ENCODE measurements around the gene LCT. TPM values are rescaled to one million over a fixed set of nuclear protein-coding genes. Genes with fewer than 3 reads are reported as not detected.

The LCT gene
- polyA plus RNA-seq, 1 of the 3 experiments (the other 2 are of a cell fraction): not detected

DNA sequence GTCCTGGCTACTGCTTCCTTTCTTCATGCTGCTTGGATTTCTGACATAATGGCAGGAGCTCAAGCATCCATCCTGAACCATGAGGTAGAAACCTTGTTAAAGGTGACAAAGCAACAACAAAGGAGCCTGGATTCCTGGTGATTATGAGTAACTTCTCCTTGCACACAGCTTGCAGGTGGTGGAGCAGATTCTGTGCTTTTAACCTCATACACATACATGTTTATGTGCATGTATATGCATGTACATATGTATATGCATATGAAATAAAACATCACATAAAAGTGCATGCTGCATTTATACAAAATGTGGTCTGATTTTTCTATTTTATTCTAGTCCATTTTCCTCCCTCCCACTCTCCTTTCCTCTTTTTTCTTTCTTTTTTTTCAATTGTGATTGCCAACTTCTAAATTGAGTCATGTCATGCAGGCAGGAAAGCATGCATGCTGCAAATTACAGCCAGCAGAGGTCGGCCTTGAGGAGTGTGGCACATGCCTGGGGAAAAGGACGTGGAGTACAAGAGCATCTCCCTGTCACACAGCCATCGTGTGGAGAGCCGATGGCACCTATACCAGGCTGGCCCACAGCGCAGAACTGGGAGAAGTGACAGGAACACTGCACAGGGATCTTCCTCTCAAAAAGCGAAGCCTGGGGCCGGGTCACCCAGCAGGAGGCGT lies 17.9 kb downstream of the LCT start:
- no peaks in the 10 kb centered on the region for H3K27me3 ChIP-seq (ENCODE audit: insufficient read depth)
- H3F3A ChIP-seq (replicated peaks; ENCODE audit: insufficient read depth): no peaks in the 10 kb centered on the region
- DNase-seq: no peak
- H3K9ac ChIP-seq: no peak overlapping the region
- no peak for TF ChIP-seq FOXJ3 (CRISPR knock-in tag; IDR thresholded peaks at IDR 0.05)
- TF ChIP-seq CTCF (IDR thresholded peaks at IDR 0.05): peak; percentile 42
- TF ChIP-seq YY1 (IDR thresholded peaks at IDR 0.05; ENCODE audit: low read depth): no peak
- peak; percentile 28; the same call in 1 of the 2 replicates for TF ChIP-seq RAD21 (IDR thresholded peaks at IDR 0.05; ENCODE audit: low read length)
- TF ChIP-seq RXRA (IDR thresholded peaks at IDR 0.05; ENCODE audit: borderline replicate concordance, low read depth): no peak
- no peak for TF ChIP-seq EZH2phosphoT487 (IDR thresholded peaks at IDR 0.05; ENCODE audit: borderline replicate concordance, low read depth)
- TF ChIP-seq SMC3 (IDR thresholded peaks at IDR 0.05; ENCODE audit: low read depth, low read length): peak; percentile 37; the same call in 1 of the 2 replicates
- TF ChIP-seq NFIC (IDR thresholded peaks at IDR 0.05; ENCODE audit: borderline replicate concordance): no peak
- WGBS (ENCODE audit: low lambda C conversion rate): 61% methylated on average over 8 of the region's 8 CpGs
- no peak overlapping the region for H2AFZ ChIP-seq (ENCODE audit: low read depth)
- H3K9me3 ChIP-seq: no peaks in the 10 kb centered on the region
- CTCF ChIA-PET: interaction anchor here (4.5 kb wide), 1 partner anchor 22 kb away, joined by 25 read pairs; no protein-coding TSS in a partner anchor
- H3K27ac ChIP-seq (ENCODE audit: low read depth in 2 of 2, low read length in 1 of 2): no peak overlapping the region
- no peaks in the 10 kb centered on the region for H3K9me2 ChIP-seq
- peaks cover 0 to 4% of the 10 kb centered on the region in 2 experiments; a peak in 1 of 4 replicates for H3K4me1 ChIP-seq (ENCODE audit: control insufficient read depth in 1 of 2, insufficient read depth in 2 of 2, low read depth in 1 of 2, low read length in 1 of 2)
- H3K4me3 ChIP-seq (ENCODE audit: low read depth in 2 of 2, low read length in 1 of 2): no peak overlapping the region
- POLR2A ChIA-PET: no interaction called here
- no peak overlapping the region; the same call in 1 of the 2 replicates for H3K4me2 ChIP-seq
- no peaks in the 10 kb centered on the region for H3K79me2 ChIP-seq (ENCODE audit: insufficient read depth)
- no peaks in the 10 kb centered on the region for H3K36me3 ChIP-seq (replicated peaks in 1 of 2; ENCODE audit: control insufficient read depth in 1 of 2, insufficient read depth in 2 of 2, low read length in 1 of 2)
- H4K20me1 ChIP-seq (ENCODE audit: insufficient read depth): no peaks in the 10 kb centered on the region

DNA sequence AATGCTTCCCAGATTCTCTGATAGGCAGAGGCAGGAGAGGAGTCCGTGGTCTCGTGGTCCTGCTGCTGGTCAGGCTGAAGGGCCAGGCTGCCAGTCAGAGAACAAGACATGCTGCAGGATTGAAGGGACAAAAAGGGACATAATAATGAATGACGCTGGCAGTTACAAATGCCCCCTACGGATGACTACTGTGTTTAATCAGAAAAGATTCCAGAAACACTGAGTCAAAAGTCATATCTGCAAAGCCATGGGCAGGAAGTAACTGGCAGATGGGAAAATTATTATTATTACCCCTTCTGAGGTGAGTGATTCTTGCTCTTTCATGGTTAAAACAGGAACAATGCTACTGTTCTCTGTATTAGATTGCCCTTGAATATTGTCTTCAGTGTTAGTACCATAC lies 19.0 kb downstream of the LCT start:
- peaks cover 0 to 4% of the 10 kb centered on the region in 2 experiments; a peak in 1 of 4 replicates for H3K4me1 ChIP-seq (ENCODE audit: control insufficient read depth in 1 of 2, insufficient read depth in 2 of 2, low read depth in 1 of 2, low read length in 1 of 2)
- H3K9ac ChIP-seq: no peak overlapping the region
- ChIA-PET CTCF (interaction anchor here (4.5 kb wide), 1 partner anchor 20 kb away, joined by 25 read pairs; no protein-coding TSS in a partner anchor), POLR2A (no interaction called here)
- no peak overlapping the region for H2AFZ ChIP-seq (ENCODE audit: low read depth)
- no peaks in the 10 kb centered on the region for H3F3A ChIP-seq (replicated peaks; ENCODE audit: insufficient read depth)
- no peaks in the 10 kb centered on the region for H3K79me2 ChIP-seq (ENCODE audit: insufficient read depth)
- H3K4me2 ChIP-seq: no peak overlapping the region
- H3K36me3 ChIP-seq (replicated peaks in 1 of 2; ENCODE audit: control insufficient read depth in 1 of 2, insufficient read depth in 2 of 2, low read length in 1 of 2): no peaks in the 10 kb centered on the region
- no peak for DNase-seq
- H4K20me1 ChIP-seq (ENCODE audit: insufficient read depth): no peaks in the 10 kb centered on the region
- H3K9me2 ChIP-seq: no peaks in the 10 kb centered on the region
- no peaks in the 10 kb centered on the region for H3K9me3 ChIP-seq
- H3K27me3 ChIP-seq (ENCODE audit: insufficient read depth): no peaks in the 10 kb centered on the region
- no peak overlapping the region for H3K27ac ChIP-seq (ENCODE audit: low read depth in 2 of 2, low read length in 1 of 2)
- WGBS (ENCODE audit: low lambda C conversion rate): 41% methylated on average over 4 of the region's 4 CpGs
- H3K4me3 ChIP-seq (ENCODE audit: low read depth in 2 of 2, low read length in 1 of 2): no peak overlapping the region
- TF ChIP-seq MEF2A (IDR thresholded peaks at IDR 0.05; ENCODE audit: borderline replicate concordance, low read depth) (no peak), RFX5 (IDR thresholded peaks at IDR 0.05; ENCODE audit: low read length) (no peak), TAF1 (IDR thresholded peaks at IDR 0.05; ENCODE audit: borderline replicate concordance, low read depth, low read length) (no peak), SMC3 (IDR thresholded peaks at IDR 0.05; ENCODE audit: low read depth, low read length) (no peak), GABPA (IDR thresholded peaks at IDR 0.05; ENCODE audit: low read depth) (no peak), NFIC (IDR thresholded peaks at IDR 0.05; ENCODE audit: borderline replicate concordance) (no peak), REST (IDR thresholded peaks at IDR 0.05; ENCODE audit: low read depth, low read length) (no peak), EP300 (IDR thresholded peaks at IDR 0.05; ENCODE audit: borderline replicate concordance in 1 of 2, low read depth in 1 of 2, low read length in 1 of 2) (no peak), FOXJ3 (CRISPR knock-in tag; IDR thresholded peaks at IDR 0.05) (no peak), NRF1 (IDR thresholded peaks at IDR 0.05; ENCODE audit: low read depth, low read length) (no peak)
- TF ChIP-seq, protein P1, sequence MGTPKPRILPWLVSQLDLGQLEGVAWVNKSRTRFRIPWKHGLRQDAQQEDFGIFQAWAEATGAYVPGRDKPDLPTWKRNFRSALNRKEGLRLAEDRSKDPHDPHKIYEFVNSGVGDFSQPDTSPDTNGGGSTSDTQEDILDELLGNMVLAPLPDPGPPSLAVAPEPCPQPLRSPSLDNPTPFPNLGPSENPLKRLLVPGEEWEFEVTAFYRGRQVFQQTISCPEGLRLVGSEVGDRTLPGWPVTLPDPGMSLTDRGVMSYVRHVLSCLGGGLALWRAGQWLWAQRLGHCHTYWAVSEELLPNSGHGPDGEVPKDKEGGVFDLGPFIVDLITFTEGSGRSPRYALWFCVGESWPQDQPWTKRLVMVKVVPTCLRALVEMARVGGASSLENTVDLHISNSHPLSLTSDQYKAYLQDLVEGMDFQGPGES (IDR thresholded peaks at IDR 0.05; ENCODE audit: low read depth, low read length): no peak
- TF ChIP-seq, protein P2, sequence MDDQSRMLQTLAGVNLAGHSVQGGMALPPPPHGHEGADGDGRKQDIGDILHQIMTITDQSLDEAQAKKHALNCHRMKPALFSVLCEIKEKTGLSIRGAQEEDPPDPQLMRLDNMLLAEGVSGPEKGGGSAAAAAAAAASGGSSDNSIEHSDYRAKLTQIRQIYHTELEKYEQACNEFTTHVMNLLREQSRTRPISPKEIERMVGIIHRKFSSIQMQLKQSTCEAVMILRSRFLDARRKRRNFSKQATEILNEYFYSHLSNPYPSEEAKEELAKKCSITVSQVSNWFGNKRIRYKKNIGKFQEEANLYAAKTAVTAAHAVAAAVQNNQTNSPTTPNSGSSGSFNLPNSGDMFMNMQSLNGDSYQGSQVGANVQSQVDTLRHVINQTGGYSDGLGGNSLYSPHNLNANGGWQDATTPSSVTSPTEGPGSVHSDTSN (IDR thresholded peaks at IDR 0.05): no peak
- TF ChIP-seq, protein P3, sequence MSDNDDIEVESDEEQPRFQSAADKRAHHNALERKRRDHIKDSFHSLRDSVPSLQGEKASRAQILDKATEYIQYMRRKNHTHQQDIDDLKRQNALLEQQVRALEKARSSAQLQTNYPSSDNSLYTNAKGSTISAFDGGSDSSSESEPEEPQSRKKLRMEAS (IDR thresholded peaks at IDR 0.05; ENCODE audit: low read depth): no peak

All from SK-N-SH (cell line).